Activated naive CD4-positive, alpha-beta T cell treated with anti-CD3 and anti-CD28 coated beads, Interleukin-2, amount 10 ng/mL, durations not matched to agents 7 days and 5 days (primary cell): ENCODE measurements around the gene INPP5A.

Source experiments
- CTCF ChIA-PET: fragments of 350-600 bp; sonication (Branson Sonifier 250); formaldehyde crosslinking; loops from one replicate; lab custom pipeline; 2021; ENCODE audit warnings: antibody characterized with exemption; lab: Charles Lee
- DNase-seq: peaks from one replicate; pipeline ENCODE4 v3.0.0-alpha.2; 2020
- H3K27ac Mint-ChIP-seq: one replicate; pipeline ENCODE4 v1.8.0; 2021; ENCODE audit warnings: mild to moderate bottlenecking, moderate library complexity, mixed read lengths
- H3K27me3 Mint-ChIP-seq: one replicate; pipeline ENCODE4 v1.8.0; 2021; ENCODE audit warnings: mild to moderate bottlenecking, mixed read lengths
- H3K36me3 Mint-ChIP-seq: one replicate; pipeline ENCODE4 v1.8.0; 2021; ENCODE audit warnings: mixed read lengths
- H3K4me1 Mint-ChIP-seq: one replicate; pipeline ENCODE4 v1.8.0; 2021; ENCODE audit warnings: mixed read lengths
- H3K4me3 Mint-ChIP-seq: one replicate; pipeline ENCODE4 v1.8.0; 2021; ENCODE audit warnings: mild to moderate bottlenecking, moderate library complexity, mixed read lengths
- H3K9me3 Mint-ChIP-seq: one replicate; pipeline ENCODE4 v1.8.0; 2021; ENCODE audit warnings: mixed read lengths

INPP5A gene

DNA sequence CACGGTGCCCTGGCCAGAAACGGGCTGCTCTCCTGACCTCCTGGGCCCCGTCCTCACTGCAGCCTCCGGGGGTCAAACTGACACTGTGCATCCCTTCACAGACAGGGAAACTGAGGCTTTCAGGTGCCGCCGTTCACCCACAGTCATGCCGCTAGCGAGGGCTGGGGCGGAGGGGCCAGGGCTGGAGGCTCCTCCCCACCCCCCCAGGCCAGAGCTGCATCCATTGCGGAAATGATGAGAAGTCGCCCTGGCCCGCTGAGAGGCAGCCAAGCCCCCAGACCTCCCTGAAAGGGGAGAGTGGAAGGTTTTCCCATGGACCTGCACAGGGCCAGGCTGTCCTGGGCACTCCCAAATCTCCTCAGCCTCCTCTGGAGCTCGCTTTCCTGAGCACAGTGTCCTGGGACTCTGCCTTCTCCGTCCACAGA is 16.5 kb upstream of the INPP5A start:
- no peaks in the 10 kb centered on the region for H3K4me1 Mint-ChIP-seq
- no peak overlapping the region for H3K4me3 Mint-ChIP-seq
- CTCF ChIA-PET, result no interaction called here
- no peaks in the 10 kb centered on the region for H3K9me3 Mint-ChIP-seq
- no peaks in the 10 kb centered on the region for H3K36me3 Mint-ChIP-seq
- DNase-seq, result no peak
- peaks cover 26% of the 10 kb centered on the region for H3K27me3 Mint-ChIP-seq
- no peak overlapping the region for H3K27ac Mint-ChIP-seq

GRCh38 chr10:132521466-132522102 is 16.0 kb upstream of the INPP5A start:
- no peaks in the 10 kb centered on the region for H3K4me1 Mint-ChIP-seq

DNA sequence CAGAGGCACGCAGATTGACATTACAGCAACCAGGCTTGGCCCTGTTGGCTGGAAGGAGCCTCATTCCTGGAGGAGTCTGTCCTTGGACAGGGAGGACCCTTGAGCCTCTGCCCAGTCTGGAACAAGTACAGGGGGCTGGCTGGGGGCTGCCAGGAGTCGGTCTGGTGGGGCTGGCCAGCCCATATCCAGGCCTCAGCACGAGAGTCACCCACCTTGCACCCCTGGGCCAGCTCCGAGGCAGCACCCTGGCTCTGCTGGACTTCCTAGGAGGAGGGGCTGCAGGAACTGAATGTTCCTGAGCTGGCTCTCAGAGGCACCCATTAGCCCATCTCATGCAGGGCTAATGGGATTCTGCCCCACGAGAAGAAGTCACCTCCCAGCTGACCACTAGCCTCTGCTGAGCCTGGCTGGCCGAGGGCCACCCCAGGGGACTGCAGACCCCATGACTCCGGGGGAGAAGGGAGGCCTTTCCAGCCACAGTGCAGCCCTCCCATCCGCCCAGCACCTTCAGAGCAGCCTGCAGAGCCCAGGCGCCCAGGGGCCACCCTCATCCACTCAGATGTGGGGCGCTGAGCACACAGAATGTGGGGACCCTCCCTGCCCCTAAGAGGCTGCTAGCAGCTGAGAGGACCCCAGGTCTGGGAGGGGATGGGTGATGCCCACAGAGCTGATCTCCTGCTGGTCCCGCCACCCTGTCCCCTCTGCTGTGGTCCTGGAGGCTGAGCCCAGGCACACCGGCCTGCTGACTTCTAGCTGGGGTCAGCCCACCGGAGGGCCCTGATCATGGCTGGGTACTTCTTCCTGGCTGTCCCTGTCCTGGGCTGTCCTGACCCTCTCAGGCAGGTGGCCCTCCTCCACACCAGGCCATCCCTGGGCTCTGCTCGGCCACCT is 14.8 kb upstream of the INPP5A start:
- Mint-ChIP-seq H3K36me3 (no peaks in the 10 kb centered on the region), H3K4me1 (no peaks in the 10 kb centered on the region), H3K9me3 (no peaks in the 10 kb centered on the region), H3K4me3 (no peak overlapping the region), H3K27me3 (peaks cover 38% of the 10 kb centered on the region), H3K27ac (no peak overlapping the region)
- DNase-seq, result no peak
- CTCF ChIA-PET, result no interaction called here

More at GRCh38 chr10:132521466-132522102, 16.0 kb upstream of the INPP5A start:
- Mint-ChIP-seq H3K36me3 (no peaks in the 10 kb centered on the region), H3K27me3 (peaks cover 27% of the 10 kb centered on the region), H3K9me3 (no peaks in the 10 kb centered on the region), H3K4me3 (no peak overlapping the region), H3K27ac (no peak overlapping the region)
- DNase-seq, result no peak
- CTCF ChIA-PET, result no interaction called here

DNA sequence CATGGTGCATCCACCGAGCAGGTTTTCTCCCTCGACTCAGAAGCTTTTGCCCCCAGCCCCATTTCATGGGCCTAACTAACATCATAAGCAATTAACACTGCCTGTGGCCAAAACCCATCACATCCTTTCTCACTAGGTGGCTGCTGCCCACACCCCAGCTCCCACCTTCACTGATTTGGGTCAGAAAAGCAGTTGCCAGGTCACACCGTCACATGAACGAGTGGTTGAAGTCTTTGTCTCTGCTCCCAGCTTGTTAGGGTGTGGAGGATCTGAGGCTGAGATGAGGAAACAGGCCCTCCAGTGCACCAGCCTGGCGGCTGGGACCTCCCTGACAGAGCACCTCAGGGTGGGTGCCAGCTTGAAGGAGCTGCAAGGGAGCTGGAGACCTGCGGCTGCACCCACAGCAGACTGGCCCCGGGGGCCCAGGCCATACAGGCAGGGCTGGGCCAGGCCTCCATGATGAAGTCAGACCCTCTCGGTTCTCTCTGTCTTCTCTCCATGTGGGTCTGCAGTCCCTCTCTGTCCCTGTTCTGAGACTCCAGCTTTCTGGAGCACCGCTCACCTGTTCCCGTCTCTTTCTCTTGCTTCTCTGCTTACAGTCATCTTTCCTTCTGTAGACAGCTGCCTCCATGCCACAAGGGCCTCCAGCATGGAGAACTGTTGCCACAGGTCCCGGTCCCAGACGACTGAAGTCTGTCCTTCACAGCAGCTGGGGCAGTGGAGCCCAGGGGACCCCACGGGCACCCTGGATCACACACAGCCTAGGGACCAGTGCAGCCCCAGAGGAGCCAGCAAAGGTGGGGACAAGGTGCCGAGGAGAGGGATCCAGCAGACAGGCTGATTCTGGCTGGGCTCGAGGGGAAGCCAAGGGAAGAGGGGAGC is 13.8 kb upstream of the INPP5A start:
- Mint-ChIP-seq H3K4me3 (no peak overlapping the region), H3K9me3 (no peaks in the 10 kb centered on the region), H3K27me3 (peaks cover 49% of the 10 kb centered on the region), H3K4me1 (no peaks in the 10 kb centered on the region), H3K27ac (no peak overlapping the region), H3K36me3 (no peaks in the 10 kb centered on the region)
- DNase-seq, result no peak
- CTCF ChIA-PET, result no interaction called here

DNA sequence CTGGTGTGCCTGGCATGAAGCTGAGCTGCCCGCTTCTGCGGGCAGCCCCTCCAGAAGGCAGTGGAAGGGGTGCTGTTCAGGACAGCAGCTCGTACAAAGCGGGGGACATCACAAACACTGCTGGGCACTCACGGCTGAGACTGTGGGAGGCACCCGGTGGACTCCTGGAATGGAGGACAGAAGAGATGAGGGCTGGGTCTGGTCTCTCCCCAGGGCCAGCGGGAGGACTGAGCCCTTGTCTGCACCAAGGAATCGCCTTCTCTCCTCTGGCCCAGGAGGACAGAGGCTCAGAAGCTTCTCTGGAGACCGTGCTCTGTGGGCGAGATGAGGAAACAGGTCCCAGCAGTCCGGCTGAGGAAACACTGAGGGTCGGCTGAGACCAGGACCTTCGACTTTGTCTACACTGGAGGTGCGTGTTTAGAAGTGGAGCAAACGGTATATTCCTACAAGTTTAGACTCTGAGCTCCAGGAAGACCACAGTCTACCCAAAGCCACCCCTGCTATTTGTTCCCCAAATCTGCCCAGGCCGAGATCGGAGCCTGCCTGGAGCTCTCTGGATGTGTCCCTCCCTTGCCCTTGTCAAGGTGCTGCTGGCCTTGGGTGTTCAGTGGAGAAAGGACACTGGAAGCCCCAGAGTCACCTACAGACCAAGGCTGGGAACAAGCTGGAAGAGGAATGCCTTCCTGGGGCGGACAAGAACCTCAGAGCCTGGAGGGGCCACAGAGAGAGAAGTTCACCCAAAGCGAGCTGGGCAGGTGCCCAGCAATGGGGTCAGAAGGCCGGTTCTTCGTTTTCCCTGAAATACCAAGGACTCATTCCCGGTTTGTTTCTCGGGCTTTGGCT is 12.9 kb upstream of the INPP5A start:
- peaks cover 50% of the 10 kb centered on the region for H3K27me3 Mint-ChIP-seq
- CTCF ChIA-PET, result no interaction called here
- DNase-seq, result no peak
- H3K36me3 Mint-ChIP-seq, result no peaks in the 10 kb centered on the region
- no peaks in the 10 kb centered on the region for H3K4me1 Mint-ChIP-seq
- no peak overlapping the region for H3K4me3 Mint-ChIP-seq
- H3K27ac Mint-ChIP-seq, result no peak overlapping the region
- no peaks in the 10 kb centered on the region for H3K9me3 Mint-ChIP-seq

GRCh38 chr10:132526676-132527075 is 10.9 kb upstream of the INPP5A start:
- peaks cover 2% of the 10 kb centered on the region for H3K36me3 Mint-ChIP-seq
- DNase-seq, result no peak
- no peaks in the 10 kb centered on the region for H3K4me1 Mint-ChIP-seq
- CTCF ChIA-PET, result no interaction called here
- H3K9me3 Mint-ChIP-seq, result peaks cover 7% of the 10 kb centered on the region
- no peak overlapping the region for H3K4me3 Mint-ChIP-seq
- H3K27ac Mint-ChIP-seq, result no peak overlapping the region
- peaks cover 50% of the 10 kb centered on the region for H3K27me3 Mint-ChIP-seq

DNA sequence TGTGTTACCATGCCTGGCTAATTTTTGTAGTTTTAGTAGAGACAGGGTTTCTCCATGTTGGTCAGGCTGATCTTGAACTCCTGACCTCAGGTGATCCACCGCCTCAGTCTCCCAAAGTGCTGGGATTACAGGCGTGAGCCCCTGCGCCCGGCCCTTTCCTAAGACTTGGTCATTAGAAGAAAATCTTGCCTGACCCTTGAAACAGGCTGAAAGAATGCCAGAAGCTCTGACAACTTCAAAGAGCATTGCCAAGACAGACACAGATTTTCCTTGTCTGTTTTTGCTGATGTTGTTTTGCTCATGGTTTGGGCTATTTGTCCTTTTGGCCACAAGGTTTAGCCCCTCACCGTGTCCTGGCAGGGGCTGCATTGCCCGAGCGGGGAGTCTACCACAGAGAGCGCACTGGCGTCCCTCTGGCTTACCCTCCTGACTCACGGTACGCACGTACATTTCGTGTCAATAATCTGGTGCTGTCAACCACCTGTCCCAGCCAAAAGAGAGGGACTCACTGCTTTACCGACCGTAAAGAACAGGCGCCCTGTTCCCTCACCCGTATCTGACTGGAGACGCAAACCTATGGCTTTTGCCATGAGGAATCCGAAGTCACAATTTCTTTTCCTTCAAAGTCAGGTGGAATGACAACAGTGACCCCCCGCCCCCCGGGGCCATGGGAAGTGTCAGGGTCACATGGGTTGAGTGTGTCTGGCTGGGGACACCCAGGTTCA is 10.1 kb upstream of the INPP5A start:
- Mint-ChIP-seq H3K27ac (no peak overlapping the region), H3K36me3 (peaks cover 4% of the 10 kb centered on the region), H3K9me3 (peaks cover 13% of the 10 kb centered on the region), H3K27me3 (peaks cover 50% of the 10 kb centered on the region), H3K4me3 (no peak overlapping the region), H3K4me1 (no peaks in the 10 kb centered on the region)
- CTCF ChIA-PET, result no interaction called here
- no peak for DNase-seq

DNA sequence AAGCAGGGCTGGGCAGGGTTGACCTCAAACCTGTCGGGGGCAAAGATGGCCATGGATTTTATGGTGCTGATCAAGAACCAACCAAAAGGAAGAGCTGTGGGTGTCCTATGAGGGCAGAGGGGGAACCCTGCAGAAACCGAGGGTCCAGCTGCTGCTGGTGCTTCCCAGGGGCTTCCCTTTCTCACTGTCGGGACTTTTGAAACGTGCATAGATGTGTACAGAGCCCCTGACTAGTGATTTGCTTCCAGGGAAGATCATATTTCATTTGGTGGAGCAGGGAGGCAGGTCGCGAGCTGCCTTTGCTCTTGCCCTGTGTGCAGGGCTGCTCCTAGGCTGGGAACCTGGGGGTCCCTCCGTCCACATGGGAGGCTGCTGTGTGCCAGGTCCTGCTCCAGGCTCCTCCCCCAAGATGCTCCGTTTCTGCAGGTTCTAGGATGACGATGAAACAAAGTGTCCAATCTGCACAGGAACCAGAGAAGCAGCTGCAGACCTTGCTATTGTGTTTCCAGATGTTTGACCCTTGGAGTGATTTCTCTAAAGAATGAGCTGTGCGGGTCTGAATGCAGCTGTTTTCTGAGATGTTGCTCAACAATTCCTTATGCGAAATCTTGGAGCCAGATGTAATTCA is 9.4 kb upstream of the INPP5A start:
- DNase-seq, result no peak
- peaks cover 50% of the 10 kb centered on the region for H3K27me3 Mint-ChIP-seq
- H3K9me3 Mint-ChIP-seq, result peaks cover 13% of the 10 kb centered on the region
- peaks cover 4% of the 10 kb centered on the region for H3K36me3 Mint-ChIP-seq
- CTCF ChIA-PET, result no interaction called here
- no peaks in the 10 kb centered on the region for H3K4me1 Mint-ChIP-seq
- no peak overlapping the region for H3K4me3 Mint-ChIP-seq
- H3K27ac Mint-ChIP-seq, result no peak overlapping the region

GRCh38 chr10:132532179-132532578 is 5.4 kb upstream of the INPP5A start:
- Mint-ChIP-seq H3K27me3 (peaks cover 43% of the 10 kb centered on the region), H3K4me1 (peaks cover 12% of the 10 kb centered on the region), H3K27ac (no peak overlapping the region), H3K36me3 (peaks cover 6% of the 10 kb centered on the region), H3K4me3 (no peak overlapping the region), H3K9me3 (peaks cover 13% of the 10 kb centered on the region)
- DNase-seq, result no peak
- CTCF ChIA-PET, result no interaction called here

- Mint-ChIP-seq H3K27me3 (peaks cover 35% of the 10 kb centered on the region), H3K36me3 (peaks cover 6% of the 10 kb centered on the region), H3K27ac (no peak overlapping the region), H3K9me3 (peaks cover 13% of the 10 kb centered on the region), H3K4me1 (peaks cover 12% of the 10 kb centered on the region), H3K4me3 (no peak overlapping the region)
- DNase-seq, result no peak
- CTCF ChIA-PET, result no interaction called here
These were observed 4.6 kb upstream of the INPP5A start for GRCh38 chr10:132532749-132533560.

DNA sequence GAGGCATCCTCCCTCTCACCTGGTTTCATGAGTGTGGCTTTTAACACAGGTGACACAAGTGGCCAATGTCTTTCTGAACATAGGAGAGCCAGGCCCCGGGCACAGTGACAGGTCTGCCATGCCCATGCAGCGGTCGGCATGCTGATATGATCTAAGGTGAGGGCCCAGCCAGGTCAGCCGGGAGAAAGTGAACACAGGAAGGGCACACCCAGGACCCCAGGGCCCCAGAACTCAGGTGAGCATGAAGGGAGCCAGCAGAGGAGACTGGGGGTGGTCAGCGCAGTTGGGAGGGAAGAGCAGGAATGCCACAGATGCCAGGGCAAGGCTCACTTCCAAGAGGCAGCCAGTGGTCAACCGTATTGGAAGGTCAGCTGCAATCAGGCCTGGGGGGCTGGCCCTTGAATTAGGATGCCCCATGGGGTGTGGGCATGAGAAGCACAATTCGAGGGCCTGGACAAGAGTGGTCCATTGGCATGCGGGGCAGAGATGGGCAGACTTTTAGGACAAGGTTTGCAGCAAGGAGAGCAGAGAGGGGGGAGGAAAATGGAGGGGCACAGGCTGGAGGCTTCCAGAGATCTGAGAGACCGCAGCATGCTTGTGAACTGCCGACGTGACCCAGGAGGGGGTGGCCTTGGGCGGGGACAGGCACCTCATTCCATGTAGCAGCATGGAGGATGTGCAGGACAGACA is 3.9 kb upstream of the INPP5A start:
- Mint-ChIP-seq H3K4me3 (no peak overlapping the region), H3K27ac (no peak overlapping the region), H3K9me3 (peaks cover 13% of the 10 kb centered on the region)

More for the DNA sequence above, 3.9 kb upstream of the INPP5A start:
- peaks cover 6% of the 10 kb centered on the region for H3K36me3 Mint-ChIP-seq
- H3K27me3 Mint-ChIP-seq, result peaks cover 27% of the 10 kb centered on the region
- peaks cover 18% of the 10 kb centered on the region for H3K4me1 Mint-ChIP-seq
- no peak for DNase-seq
- CTCF ChIA-PET, result no interaction called here
